Measurements from ENCODE around the gene CAPN1. TPM values are rescaled to one million over a fixed set of nuclear protein-coding genes. Genes with fewer than 3 reads are reported as not detected.

The CAPN1 gene
- polyA plus RNA-seq, 1 donor from 2014 or later, result 102 TPM

- TF ChIP-seq CTCF (IDR thresholded peaks at IDR 0.05; ENCODE audit: poor library complexity, severe bottlenecking), result no peak
These were observed 30.3 kb upstream of the CAPN1 start (continued) for GRCh38 chr11:65151331-65151899.

- Histone ChIP-seq H4K20me1 (ENCODE audit: insufficient read depth) (no peaks in the 10 kb centered on the region), H3K9me2 (ENCODE audit: insufficient read depth, low read length) (no peaks in the 10 kb centered on the region), H3K4me3 (ENCODE audit: low read length) (no peak overlapping the region), H3F3A (ENCODE audit: insufficient read depth, low read length, poor library complexity, severe bottlenecking) (no peaks in the 10 kb centered on the region), H3K27ac (ENCODE audit: low read length) (no peak overlapping the region), H2AFZ (ENCODE audit: low read depth, low read length) (no peak overlapping the region), H3K79me2 (replicated peaks; ENCODE audit: insufficient read depth, low read length) (no peaks in the 10 kb centered on the region), H3K36me3 (ENCODE audit: insufficient read depth, low read length) (no peaks in the 10 kb centered on the region), H3K27me3 (ENCODE audit: insufficient read depth, low read depth, low read length) (no peaks in the 10 kb centered on the region), H3K4me2 (ENCODE audit: low read length) (no peak overlapping the region), H3K9ac (ENCODE audit: low read length) (no peak overlapping the region), H3K9me3 (ENCODE audit: low read length) (no peaks in the 10 kb centered on the region)
- no peak for TF ChIP-seq TAF1 (IDR thresholded peaks at IDR 0.05; ENCODE audit: low read depth)
These were observed 29.6 kb upstream of the CAPN1 start for GRCh38 chr11:65152122-65152521.

- H3K27me3 ChIP-seq (ENCODE audit: insufficient read depth, low read depth, low read length), result no peaks in the 10 kb centered on the region
- no peaks in the 10 kb centered on the region for H3K79me2 ChIP-seq (replicated peaks; ENCODE audit: insufficient read depth, low read length)
- no peaks in the 10 kb centered on the region for H3F3A ChIP-seq (ENCODE audit: insufficient read depth, low read length, poor library complexity, severe bottlenecking)
- H3K9ac ChIP-seq (ENCODE audit: low read length), result no peak overlapping the region
- no peak for TF ChIP-seq POLR2AphosphoS5 (IDR thresholded peaks at IDR 0.05)
- TF ChIP-seq CTCF (IDR thresholded peaks at IDR 0.05; ENCODE audit: poor library complexity, severe bottlenecking), result no peak
- no peak for TF ChIP-seq REST (IDR thresholded peaks at IDR 0.05; ENCODE audit: borderline replicate concordance)
- H3K9me3 ChIP-seq (ENCODE audit: low read length), result no peaks in the 10 kb centered on the region
- no peaks in the 10 kb centered on the region for H3K9me2 ChIP-seq (ENCODE audit: insufficient read depth, low read length)
- H3K4me2 ChIP-seq (ENCODE audit: low read length), result no peak overlapping the region
- no peak overlapping the region for H3K4me3 ChIP-seq (ENCODE audit: low read length)
- H4K20me1 ChIP-seq (ENCODE audit: insufficient read depth), result no peaks in the 10 kb centered on the region
- no peaks in the 10 kb centered on the region for H3K36me3 ChIP-seq (ENCODE audit: insufficient read depth, low read length)
- no peak overlapping the region for H2AFZ ChIP-seq (ENCODE audit: low read depth, low read length)
- no peak overlapping the region for H3K27ac ChIP-seq (ENCODE audit: low read length)
These were observed 25.5 kb upstream of the CAPN1 start for GRCh38 chr11:65156256-65156655.

- Histone ChIP-seq H3K79me2 (replicated peaks; ENCODE audit: insufficient read depth, low read length) (no peaks in the 10 kb centered on the region), H3K27me3 (ENCODE audit: insufficient read depth, low read depth, low read length) (no peaks in the 10 kb centered on the region), H3K4me2 (ENCODE audit: low read length) (no peak overlapping the region), H3K4me3 (ENCODE audit: low read length) (no peak overlapping the region), H3F3A (ENCODE audit: insufficient read depth, low read length, poor library complexity, severe bottlenecking) (no peaks in the 10 kb centered on the region), H4K20me1 (ENCODE audit: insufficient read depth) (no peaks in the 10 kb centered on the region), H3K36me3 (ENCODE audit: insufficient read depth, low read length) (no peaks in the 10 kb centered on the region), H3K9me3 (ENCODE audit: low read length) (no peaks in the 10 kb centered on the region), H3K9me2 (ENCODE audit: insufficient read depth, low read length) (no peaks in the 10 kb centered on the region), H3K9ac (ENCODE audit: low read length) (no peak overlapping the region), H3K27ac (ENCODE audit: low read length) (no peak overlapping the region), H2AFZ (ENCODE audit: low read depth, low read length) (no peak overlapping the region)
- TF ChIP-seq RAD21 (conservative IDR thresholded peaks at IDR 0.05), result no peak
- no peak for TF ChIP-seq SMC3 (conservative IDR thresholded peaks at IDR 0.05; ENCODE audit: poor library complexity)
- TF ChIP-seq REST (IDR thresholded peaks at IDR 0.05; ENCODE audit: borderline replicate concordance), result no peak
These were observed 24.8 kb upstream of the CAPN1 start for GRCh38 chr11:65156926-65157325.
